ENCODE results near the gene LRRC7.

Gene LRRC7

GRCh38 chr1:70093250-70093975, 525.7 kb downstream of the LRRC7 start:
- no peak for DNase-seq (ENCODE audit: low spot score)

- DNase-seq (ENCODE audit: low spot score), result no peak
These were observed 533.5 kb downstream of the LRRC7 start for GRCh38 chr1:70101231-70101630.

DNA sequence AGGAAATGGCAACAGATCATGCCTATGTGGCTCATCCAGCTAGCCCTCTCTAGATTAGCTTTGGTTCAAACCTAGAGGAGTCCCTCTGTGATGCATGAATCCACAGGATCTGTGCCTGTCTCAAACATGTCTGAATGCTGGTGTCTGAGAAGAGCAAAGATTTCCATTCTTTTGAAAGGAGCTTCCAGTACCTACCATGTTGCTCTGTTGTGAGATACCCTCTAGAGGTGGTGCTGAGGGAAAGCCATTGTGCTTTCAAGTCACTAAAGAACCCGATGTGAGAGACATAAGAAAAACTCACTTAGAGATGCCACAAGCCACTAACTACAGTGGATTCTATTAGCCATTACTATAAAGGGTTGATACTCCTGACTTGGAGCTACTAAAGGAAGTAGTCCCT, 534.1 kb downstream of the LRRC7 start:
- DNase-seq (ENCODE audit: low spot score), result no peak

GRCh38 chr1:70103770-70104169, 536.0 kb downstream of the LRRC7 start:
- DNase-seq (ENCODE audit: low spot score), result no peak

DNA sequence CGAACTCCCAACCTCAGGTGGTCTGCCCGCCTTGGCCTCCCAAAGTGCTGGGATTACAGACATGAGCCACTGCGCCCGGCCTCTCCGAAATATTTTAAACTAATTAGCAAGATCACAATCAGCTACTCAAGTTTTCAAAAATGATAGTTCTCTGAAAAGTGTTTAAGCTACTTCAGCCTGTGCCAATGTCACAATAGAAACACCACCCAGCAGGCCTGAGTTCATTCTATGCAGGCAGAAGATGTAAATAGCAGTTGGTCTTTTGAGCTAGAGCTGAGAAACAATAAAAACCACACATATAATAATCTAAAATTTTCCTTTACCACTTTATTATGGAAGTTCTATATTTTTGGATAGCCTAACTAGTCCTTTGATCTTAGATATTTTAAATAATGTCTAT, 541.5 kb downstream of the LRRC7 start:
- DNase-seq (ENCODE audit: low spot score), result no peak

DNA sequence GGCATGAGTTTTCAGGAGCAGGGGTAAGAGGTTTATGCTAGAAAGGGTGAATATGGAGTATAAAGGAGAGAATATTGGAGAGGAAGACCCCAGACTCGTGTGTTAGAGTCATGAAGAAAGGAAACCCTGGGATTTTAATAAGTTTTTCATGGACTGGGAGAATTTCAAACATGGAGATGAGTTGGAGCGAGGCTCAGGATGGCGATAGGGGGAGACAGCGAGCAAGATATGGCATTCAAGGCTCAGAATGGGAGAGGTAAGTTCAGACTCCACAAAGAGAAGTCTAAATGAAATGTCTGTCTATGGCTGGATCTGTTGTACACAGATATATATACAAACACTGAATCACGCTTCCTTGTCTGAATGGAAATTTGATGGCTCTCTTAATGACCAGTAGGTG, 545.1 kb downstream of the LRRC7 start:
- DNase-seq (ENCODE audit: low spot score), result no peak

DNA sequence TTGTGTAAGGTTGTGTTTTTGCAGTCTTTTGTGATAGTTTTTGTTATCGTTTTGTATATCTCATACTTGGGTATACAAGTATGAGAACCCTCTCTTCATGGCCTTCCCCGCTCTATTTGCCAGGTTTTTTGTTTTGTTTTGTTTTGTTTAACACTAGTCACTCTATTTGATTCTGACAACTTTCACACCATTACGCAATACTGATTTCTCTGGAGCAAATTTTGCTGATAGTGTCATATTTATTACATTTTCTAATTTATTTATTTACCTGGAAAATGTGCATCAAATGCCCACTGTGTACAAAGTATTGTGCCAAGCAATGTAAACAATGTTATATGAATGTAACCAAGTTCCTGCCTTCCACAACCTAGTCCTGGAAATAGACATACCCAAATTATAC, 547.6 kb downstream of the LRRC7 start:
- DNase-seq (ENCODE audit: low spot score), result no peak

- no peak for DNase-seq (ENCODE audit: low spot score)
These were observed 549.3 kb downstream of the LRRC7 start for GRCh38 chr1:70117046-70117445.

GRCh38 chr1:70134148-70134547, 566.4 kb downstream of the LRRC7 start:
- peak; percentile 40 for DNase-seq (ENCODE audit: low spot score)

DNA sequence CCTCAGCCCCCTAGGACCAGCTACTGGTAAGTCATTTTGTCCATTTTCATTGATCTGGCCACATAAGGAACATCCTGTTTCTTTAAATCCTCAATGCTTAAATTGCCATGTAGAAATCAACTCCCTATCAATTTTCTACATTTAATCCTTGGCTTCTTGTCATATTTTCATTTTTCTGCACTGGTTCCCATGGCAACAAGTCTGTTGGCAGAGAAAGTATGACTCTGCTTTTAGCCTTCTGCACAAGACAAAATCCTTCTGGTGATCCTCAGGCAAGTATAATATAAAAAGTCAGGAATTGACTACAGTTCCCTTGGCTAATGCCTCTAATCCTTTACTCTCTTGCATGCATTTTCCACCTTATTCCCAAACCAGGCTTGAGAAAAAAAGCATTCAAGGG, 572.6 kb downstream of the LRRC7 start:
- DNase-seq (ENCODE audit: low spot score), result no peak

GRCh38 chr1:70140894-70141293, 573.2 kb downstream of the LRRC7 start:
- DNase-seq (ENCODE audit: low spot score), result no peak

GRCh38 chr1:70142075-70142474, 574.4 kb downstream of the LRRC7 start:
- no peak for DNase-seq (ENCODE audit: low spot score)

- DNase-seq (ENCODE audit: low spot score), result no peak
These were observed 575.4 kb downstream of the LRRC7 start for GRCh38 chr1:70143048-70143659.

- no peak for DNase-seq (ENCODE audit: low spot score)
These were observed 578.8 kb downstream of the LRRC7 start for GRCh38 chr1:70146488-70146887.

DNA sequence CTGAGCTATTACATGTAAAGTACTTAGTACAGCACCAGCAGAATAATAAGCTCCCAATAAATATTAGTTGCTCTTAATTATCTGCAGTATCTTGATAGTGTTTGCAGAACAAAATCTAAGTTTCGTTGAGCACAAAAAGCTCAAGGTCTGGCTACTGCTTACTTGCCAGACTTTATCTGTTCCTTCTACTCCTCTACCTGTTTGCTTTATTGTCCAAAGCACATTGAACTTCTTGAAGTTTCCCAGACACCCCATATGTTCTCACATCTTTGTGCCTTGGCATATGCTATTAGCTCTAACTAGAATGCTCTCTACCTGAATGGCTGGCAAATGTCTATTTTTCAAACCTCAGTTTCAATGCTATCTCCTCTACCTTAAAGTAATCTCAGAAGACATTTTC, 582.7 kb downstream of the LRRC7 start:
- no peak for DNase-seq (ENCODE audit: low spot score)

DNA sequence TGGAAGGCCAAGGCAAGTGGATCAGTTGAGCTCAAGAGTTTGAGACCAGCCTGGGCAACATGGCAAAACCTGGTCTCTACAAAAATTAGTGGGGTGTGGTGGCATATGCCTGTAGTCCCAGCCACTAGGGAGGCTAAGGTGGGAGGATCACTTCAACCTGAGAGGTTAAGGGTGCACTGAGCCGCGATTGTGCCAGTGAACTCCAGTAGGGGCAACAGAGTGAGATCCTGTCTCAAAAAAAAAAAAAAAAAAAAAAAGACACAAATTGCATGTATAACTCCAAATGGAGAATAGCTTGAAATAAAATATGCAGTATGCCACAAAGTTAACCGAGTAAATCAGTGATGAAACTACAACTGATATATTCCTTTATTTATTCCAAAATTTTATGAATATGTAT, 586.0 kb downstream of the LRRC7 start:
- DNase-seq (ENCODE audit: low spot score), result no peak

DNA sequence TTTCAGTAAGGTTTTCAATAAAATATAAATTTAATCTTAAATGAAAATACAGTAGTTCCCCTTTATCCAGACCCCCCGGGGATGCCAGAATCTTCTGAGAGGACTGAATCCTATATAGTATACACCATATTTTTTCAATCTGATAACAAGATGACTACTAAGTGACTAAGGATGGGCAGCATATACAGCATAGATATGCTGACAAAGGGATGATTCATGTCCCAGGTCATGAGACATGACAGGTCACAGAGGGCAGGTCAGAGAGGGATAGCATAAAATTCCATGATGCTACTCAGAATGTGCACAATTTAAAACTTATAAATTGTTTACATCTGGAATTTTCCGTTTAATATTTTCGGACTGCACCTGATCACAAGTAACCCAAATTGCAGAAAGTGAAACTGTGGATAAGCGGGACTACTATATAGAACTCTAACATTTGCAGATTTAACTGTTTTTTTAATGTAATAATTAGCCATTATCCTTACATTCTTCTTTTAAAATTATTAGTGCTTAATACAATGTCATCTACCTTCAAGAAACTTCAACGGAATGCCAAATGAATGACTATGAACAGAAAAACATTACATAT, 588.9 kb downstream of the LRRC7 start:
- peak; percentile 38 for DNase-seq (ENCODE audit: low spot score)

- no peak for DNase-seq (ENCODE audit: low spot score)
These were observed 596.6 kb downstream of the LRRC7 start for GRCh38 chr1:70164350-70164749.

DNA sequence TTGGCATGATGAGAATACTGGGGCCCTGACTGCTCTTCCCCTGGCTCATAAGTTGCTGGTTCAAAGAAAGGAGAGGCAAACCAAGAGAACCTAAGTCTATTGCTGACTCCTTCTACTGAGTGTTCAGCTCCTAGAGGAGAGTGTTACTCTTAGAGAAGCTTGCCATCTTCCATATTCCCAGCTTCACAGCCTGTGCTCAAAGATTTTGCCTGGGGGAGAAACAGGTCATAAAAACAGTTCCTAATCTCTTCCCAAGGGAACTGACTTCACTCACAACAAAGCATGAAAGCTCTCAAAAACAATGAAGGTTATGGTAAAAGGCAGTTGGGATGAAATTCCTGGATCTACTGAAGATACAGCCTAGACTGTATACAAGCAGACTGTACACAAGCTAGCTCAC, 600.6 kb downstream of the LRRC7 start:
- no peak for DNase-seq (ENCODE audit: low spot score)

DNA sequence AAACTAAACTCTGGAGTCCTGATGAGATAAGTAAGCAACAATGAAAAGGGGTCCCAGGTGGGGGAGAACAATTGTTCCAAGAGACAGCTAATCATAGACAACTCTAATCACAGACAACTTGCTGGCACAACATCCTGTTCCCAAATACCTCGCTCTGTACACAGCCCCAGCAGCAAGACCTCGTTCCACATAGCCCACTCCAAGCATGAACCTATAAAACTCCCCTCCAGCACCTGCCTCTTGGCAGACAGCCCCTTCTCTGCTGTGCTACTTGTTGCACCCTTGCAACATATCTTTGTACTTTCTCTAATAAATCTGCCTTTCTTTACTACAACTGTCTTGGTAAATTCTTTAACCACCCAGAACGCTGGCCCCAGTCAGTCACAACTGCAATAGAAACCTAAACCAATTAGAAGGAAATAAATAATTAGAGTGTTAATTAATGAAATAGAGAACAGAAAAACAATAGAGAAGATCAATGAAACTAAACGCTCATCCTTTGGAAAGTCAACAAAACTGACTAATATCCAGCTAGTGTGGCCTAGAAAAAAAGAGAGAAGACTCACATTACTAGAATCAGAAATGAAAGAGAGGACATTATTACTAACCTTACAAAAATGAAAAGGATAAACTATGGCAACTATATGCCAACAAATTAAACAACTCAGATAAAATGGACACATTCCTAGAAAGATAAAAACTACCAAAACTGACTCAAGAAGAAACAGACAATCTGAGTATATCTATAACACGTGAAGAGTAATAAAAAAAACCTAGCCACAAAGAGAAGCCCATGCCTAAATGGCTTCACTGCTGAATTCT, 601.5 kb downstream of the LRRC7 start:
- DNase-seq (ENCODE audit: low spot score), result no peak

- no peak for DNase-seq (ENCODE audit: low spot score)
These were observed 603.8 kb downstream of the LRRC7 start for GRCh38 chr1:70171512-70171911.

Data from kidney capillary endothelial cell (primary cell).